HG02884 (cell line): ENCODE measurements around the gene ACTRT2.

Experiments
- ATAC-seq: cut with Tn5 transposase; IDR thresholded peaks from one replicate; pipeline ENCODE4 v1.9.1; 2021; ENCODE audit warnings: mild to moderate bottlenecking, moderate library complexity; ENCODE audit not compliant: unreplicated experiment

ACTRT2 gene

GRCh38 chr1:3021233-3021671 lies at the start of gene ACTRT2:
Gene ACTRT2 (plus strand): TSS chr1:3021467. CDS start chr1:3021687, 220 bp downstream.
- no peak for ATAC-seq

- no peak for ATAC-seq
Observed at GRCh38 chr1:2971609-2972008, 49.7 kb upstream of the ACTRT2 start.

DNA sequence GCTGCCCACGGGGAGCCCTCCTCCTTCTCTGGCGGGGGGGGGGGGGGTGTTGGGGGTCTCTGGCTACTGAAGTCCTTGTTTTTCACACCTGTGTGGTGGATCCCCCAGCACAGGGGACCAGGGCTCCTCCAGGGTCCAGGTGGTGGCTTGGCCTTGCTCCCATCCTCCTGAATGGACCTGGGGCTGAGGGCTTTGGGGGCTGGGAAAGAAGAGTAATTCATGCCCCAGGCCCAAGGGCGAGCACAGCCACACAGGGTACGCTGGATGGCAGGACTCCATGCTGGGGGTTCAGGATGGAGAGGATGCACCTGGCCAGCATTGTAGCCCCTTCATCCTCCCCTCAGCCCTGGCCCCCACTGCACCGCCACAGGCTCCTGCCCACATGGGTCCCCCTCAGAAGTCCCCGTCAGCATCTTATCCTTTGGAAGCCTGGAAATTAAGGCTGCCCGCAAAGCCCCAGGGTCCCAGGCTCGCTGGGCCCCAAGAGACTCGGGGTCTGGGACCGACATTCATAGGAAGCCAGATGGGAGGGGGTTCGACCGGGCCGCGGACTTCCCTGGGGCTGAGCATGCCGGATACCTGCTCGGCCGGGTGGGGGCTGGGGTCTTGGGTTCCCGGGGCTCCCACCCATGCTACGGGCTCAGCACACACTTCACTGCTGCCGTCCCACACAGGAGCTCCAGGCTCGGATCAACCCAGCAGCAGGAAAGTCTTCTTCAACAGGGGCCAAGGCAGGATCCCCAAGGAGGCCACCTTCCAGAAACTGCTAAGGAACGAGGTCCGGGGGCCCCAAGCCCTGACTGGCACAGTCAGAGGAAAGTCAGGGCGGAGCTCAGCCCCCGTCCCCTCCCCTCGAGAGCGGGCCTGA lies 49.0 kb upstream of the ACTRT2 start:
- no peak for ATAC-seq

DNA sequence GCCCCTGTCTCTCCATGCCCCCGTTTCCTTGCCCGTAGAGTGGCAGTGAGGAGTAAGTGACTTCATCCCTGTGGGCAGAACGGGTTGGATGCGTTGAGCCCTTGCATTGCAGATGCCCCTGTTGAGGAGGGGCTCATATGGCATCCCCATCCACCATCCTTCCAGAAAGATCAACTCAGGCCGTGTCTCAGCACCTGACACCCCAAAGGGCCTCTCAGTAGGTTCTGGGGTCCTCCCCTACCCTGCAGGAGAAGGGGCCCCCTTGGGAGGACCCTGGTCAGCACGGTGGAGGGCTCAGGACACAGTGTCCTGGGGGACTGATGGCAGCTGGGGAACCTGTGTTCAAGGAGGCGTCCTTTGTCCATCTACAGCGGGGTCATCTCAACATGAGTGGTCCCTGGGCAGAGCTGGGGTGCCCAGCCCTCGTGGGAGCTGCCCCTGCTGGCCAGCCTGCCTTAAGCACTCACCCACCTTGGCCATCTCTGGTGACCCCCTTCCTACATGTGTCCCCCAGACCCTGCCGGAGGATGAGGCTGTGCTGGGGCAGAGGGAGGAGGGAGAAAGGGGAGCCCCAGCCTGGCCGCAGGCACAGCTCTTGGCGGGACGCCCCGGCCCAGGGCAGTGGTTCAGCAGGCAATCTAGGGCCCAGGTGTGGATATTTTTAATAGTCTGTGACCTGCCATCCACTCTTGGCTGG lies 48.2 kb upstream of the ACTRT2 start:
- ATAC-seq, result no peak

DNA sequence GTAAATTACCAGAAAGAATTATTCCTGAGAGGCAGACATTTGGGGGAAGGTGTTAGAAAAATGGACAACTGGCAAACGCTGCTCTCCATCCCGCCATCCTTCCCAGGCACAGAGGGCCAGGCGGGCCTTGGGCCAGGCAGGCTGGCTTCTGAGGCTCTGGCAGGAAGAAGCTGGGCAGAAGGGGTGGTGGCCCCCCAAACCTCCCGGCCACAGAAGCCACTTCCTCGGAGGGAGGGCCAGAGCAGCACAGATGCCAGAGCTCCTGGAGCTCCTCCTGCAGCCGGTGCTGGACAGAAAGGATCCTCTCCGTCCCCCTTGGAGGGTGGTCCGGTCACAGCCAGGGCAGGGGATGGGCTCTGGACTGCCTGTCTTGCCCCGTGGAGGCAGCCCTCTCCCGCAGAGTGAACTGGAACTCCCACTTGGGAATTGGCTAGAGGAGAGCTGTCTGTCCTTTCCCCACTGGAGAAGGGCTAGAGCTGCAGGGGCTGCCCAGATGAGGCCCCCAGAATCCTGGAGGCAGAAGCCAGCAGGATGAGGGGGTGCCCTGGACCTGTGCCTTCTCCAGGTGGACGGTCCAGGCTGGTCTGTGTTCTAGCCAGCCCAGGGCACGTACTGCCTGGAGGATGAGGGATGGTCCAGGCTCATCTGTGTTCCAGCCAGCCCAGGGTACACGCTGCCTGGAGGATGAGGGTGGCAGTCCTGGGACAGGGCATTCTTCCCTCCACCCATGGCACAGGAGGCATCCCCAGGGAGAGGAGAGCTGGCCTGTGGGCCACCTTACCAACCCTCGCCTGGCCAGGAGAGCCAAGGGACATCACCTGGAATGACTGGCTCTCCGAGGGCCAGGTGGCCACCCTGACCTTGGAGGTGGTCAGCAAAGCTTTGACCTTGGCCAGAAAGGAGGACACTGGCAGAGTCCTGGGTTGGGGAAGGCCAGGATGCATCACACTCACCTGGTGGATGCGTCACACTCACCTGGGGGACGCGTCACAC lies 47.4 kb upstream of the ACTRT2 start:
- no peak for ATAC-seq

DNA sequence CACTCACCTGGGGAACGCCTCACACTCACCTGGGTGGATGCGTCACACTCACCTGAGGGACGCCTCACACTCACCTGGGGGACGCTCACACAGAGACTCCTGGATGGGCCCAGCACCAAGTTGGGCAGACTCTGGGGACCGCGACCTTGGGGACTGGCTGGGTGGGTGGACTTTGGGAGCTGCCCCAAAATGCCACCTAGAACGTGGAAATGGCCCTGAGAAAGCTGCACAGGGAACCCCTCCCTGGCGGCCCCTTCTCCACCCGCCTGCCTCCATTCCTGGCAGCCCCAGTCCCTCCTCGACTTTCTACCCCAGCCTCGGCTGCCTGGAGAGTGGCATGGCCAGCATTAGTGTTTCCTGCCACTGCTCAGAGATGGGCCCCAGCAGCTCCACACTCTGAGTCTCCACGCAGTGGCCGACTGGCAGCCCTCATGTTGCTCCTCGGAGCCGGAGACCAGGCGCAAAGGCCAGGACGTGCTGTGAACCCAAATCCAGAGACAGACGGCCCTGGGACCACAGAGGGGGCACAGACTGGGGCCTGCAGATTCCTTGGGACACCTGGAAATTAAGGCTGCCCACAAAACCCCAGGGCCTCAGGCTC lies 46.5 kb upstream of the ACTRT2 start:
- ATAC-seq, result no peak

DNA sequence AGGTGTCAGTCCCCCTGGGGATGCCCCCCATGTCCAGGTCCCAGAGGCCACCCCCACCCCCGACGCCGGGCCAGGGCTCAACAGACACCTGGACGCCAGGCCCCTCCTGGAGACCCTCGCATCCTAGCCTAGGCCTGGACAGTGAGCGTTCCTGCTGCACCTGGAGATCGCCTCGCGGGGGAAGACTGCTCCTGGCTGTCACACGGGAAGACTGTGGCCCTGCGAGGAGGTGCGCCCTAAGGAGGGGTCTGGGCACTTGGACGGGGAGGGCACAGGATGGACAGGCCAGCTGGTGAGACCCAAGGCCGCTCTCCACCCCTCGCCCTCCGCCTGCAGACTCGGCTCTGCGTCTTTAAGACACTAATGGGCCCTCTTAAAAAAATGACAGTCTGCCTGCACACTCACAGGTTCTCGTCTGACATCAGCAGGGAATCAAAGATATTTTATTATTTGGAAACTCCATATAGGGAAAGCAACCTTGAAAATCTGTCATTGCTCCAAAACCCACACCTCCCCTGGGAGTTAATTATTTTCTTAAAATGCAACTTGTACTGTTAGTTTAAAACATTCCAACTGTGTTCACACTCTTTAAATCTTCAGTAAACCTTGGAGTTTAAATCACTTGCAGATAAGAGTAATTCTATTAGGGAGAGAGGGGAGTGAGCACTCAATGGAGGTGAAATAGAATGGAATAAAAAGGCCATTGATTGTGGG lies 45.6 kb upstream of the ACTRT2 start:
- no peak for ATAC-seq

DNA sequence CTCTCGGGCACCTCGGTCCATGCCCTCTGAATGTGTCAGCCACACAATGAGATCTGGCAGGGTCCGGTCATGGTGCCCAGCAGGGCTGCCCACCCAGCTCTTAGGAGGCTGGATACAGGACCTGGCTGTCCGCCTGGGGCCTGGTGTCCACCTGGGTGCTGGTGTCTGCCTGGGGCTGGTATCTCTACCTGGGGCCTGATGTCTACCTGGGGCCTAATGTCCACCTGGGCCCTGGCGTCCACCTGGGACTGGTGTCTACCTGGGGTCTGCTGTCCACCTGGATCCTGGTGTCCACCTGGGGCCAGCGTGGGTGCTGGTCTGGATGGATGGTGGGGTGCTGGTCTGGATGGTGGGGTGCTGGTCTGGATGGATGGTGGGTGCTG lies 45.1 kb upstream of the ACTRT2 start:
- no peak for ATAC-seq

GRCh38 chr1:2977886-2978611 lies 43.2 kb upstream of the ACTRT2 start:
- no peak for ATAC-seq

- no peak for ATAC-seq
Observed at GRCh38 chr1:2978691-2979190, 42.5 kb upstream of the ACTRT2 start.

- no peak for ATAC-seq
Observed at GRCh38 chr1:2979191-2980072, 41.8 kb upstream of the ACTRT2 start.

DNA sequence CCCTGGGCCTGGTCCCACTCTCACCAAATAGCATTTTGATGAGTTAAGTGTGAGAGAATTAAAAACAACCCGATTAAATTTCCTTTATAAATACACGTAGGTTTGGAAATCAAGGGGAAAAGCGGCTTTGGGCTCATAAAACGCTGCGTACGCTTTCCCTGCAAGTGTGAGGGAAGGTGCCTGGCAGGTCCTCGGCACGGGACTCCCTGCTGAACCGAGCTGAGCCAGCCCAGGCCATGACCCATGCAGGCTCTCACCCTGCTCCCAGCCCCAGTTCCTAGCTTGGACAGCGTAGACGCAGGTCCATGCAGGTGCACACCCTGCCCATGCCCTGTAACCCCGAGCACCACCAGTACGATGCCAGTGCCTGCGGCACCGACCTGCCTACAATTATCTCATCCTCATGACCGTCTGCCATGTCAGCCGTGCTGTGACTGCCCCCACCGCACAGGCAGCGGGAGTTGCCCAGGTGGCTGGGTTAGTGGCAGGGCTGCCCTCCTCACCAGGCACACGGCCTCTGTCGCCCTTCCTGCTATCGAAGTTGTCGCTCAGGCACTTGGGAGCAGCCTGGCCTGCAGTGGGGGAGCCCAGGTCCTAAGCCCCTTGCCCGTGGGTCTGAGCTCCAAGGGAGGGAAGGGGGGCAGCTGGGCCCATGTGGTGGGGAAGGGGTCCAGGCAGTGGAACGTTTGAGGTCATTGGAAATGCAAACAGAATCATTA lies 41.0 kb upstream of the ACTRT2 start:
- ATAC-seq, result no peak

GRCh38 chr1:2980849-2981248 lies 40.4 kb upstream of the ACTRT2 start:
- no peak for ATAC-seq

GRCh38 chr1:2981388-2981787 lies 39.9 kb upstream of the ACTRT2 start:
- no peak for ATAC-seq

DNA sequence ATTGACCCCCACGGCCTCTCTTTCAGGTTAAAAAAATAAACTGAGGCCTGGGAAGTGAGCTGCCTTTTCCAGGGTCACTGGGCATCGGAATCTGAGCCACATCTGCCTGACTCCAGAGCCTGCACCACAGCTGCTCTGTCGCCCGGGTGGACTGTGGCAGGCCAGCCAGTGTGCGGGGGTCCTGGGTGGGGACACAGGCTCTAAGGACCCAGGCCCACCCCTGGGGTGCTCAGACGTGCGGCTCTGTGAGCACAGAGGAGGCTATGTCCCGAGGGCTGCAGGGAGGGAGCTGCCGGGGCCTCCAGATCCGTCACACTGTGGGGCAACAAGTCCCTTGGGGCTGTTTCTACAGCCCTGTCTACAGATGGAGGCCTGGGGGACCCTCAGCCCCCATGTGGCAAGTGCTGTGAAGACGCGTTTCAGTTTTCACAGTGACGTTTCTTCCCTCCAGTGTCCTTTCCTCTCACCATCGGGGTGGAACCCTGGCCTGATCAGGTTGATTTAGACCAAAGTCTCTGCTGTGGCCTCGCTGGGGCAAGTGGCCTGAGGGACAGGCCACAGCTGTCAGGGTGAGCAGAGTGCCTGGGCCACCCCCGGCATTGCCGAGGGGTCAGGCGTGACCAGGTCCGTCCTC lies 39.2 kb upstream of the ACTRT2 start:
- ATAC-seq, result no peak

- ATAC-seq, result no peak
Observed at GRCh38 chr1:2982615-2983318, 38.5 kb upstream of the ACTRT2 start.
